NCI-H1048 (cell line): ENCODE measurements around the gene IFNAR1.

ENCODE experiments used
- DNase-seq: peaks from one replicate; lab custom pipeline; 2025; lab: John Stamatoyannopoulos, UW

Gene IFNAR1

GRCh38 chr21:33402001-33402979 is 77.5 kb downstream of the IFNAR1 start:
- no peak for DNase-seq

GRCh38 chr21:33403128-33403785 is 78.5 kb downstream of the IFNAR1 start, which contains the start of gene IFNGR2:
IFNGR2 (plus strand) TSS chr21:33403413; CDS start chr21:33403544, 131 bp downstream.
- no peak for DNase-seq

DNA sequence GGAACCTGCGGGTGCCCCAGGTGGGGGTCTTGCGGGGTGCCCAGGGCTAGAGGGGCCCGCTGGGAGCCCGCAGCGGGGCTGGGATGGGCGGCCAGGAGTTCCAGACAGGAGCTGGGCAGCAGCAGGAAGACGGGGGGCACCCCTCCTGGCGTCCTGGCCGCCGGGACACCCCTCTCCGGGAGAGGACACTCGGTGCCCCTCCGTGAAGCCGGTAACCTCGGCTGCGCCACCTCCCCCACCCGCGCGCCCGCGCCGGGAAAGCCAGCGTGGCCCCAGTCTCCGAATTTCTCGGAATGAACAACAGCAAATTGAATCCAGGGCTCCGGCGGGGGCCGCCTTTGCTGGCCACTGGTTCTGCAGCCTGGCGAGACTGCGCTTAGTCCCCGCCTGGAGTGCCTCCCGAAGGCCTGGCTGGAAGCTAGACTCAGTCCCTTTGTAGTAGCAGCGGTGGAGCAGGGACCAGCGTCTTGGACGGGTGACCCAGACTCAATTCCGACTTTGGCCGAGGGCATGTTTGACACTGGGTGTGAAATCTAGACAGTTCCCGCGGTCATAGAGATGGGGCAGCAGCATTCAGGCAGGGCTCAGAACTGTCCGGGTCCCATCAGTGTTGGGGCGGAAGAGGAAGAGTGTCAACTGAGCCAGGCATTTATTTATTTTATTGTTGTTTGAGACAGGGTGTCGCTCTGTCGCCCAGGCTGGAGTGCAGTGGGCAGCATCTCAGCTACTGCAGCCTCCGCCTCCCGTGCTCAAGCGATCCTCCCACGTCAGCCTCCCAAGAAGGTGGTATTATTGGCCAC is 79.2 kb downstream of the IFNAR1 start:
- no peak for DNase-seq

- DNase-seq, result no peak
These were observed 81.7 kb downstream of the IFNAR1 start for GRCh38 chr21:33406493-33406892.
